Measurements from ENCODE around the gene CCDC112. TPM values are rescaled to one million over a fixed set of nuclear protein-coding genes. Genes with fewer than 3 reads are reported as not detected.

Gene CCDC112
- total and polyA plus RNA-seq, 2 experiments from 2014 or later, result 18.1 to 48.2 TPM

GRCh38 chr5:115260248-115260647, 36.2 kb downstream of the CCDC112 start:
- Mint-ChIP-seq H3K4me1 (peaks cover 24% of the 10 kb centered on the region), H3K9me3 (no peaks in the 10 kb centered on the region), H3K4me3 (no peak overlapping the region), H3K27ac (no peak overlapping the region), H3K27me3 (ENCODE audit: insufficient read depth, low read depth, poor library complexity) (peaks cover 5% of the 10 kb centered on the region), H3K36me3 (ENCODE audit: low read depth) (no peaks in the 10 kb centered on the region)
- Histone ChIP-seq H3K9me2 (ENCODE audit: insufficient read depth) (no peaks in the 10 kb centered on the region), H3K4me3 (no peak overlapping the region), H3K27me3 (ENCODE audit: insufficient read depth) (no peaks in the 10 kb centered on the region), H3K4me2 (no peak overlapping the region), H3F3A (replicated peaks; ENCODE audit: low read depth) (no peaks in the 10 kb centered on the region), H4K20me1 (replicated peaks; ENCODE audit: insufficient read depth) (no peaks in the 10 kb centered on the region; the same call in 1 of the 2 replicates), H3K36me3 (ENCODE audit: insufficient read depth) (no peaks in the 10 kb centered on the region), H3K4me1 (ENCODE audit: insufficient read depth) (peaks cover 8% of the 10 kb centered on the region; the same call in 1 of the 2 replicates), H3K79me2 (replicated peaks; ENCODE audit: insufficient read depth) (peaks cover 70% of the 10 kb centered on the region), H3K27ac (ENCODE audit: low read depth) (no peak overlapping the region), H2AFZ (no peak overlapping the region)
- ATAC-seq, result no peak
- no peak for DNase-seq (ENCODE audit: low spot score)
- no peak for TF ChIP-seq STAT1 (IDR thresholded peaks at IDR 0.05; ENCODE audit: unreplicated experiment)
- TF ChIP-seq EZH2 (IDR thresholded peaks at IDR 0.05; ENCODE audit: low read depth, unreplicated experiment), result no peak
- no peak for TF ChIP-seq ZNF462 (CRISPR knock-in tag; IDR thresholded peaks at IDR 0.05)
- TF ChIP-seq, protein P1, sequence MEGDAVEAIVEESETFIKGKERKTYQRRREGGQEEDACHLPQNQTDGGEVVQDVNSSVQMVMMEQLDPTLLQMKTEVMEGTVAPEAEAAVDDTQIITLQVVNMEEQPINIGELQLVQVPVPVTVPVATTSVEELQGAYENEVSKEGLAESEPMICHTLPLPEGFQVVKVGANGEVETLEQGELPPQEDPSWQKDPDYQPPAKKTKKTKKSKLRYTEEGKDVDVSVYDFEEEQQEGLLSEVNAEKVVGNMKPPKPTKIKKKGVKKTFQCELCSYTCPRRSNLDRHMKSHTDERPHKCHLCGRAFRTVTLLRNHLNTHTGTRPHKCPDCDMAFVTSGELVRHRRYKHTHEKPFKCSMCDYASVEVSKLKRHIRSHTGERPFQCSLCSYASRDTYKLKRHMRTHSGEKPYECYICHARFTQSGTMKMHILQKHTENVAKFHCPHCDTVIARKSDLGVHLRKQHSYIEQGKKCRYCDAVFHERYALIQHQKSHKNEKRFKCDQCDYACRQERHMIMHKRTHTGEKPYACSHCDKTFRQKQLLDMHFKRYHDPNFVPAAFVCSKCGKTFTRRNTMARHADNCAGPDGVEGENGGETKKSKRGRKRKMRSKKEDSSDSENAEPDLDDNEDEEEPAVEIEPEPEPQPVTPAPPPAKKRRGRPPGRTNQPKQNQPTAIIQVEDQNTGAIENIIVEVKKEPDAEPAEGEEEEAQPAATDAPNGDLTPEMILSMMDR (conservative IDR thresholded peaks at IDR 0.05; ENCODE audit: low read depth in 2 of 2), result no peak
- TF ChIP-seq, protein P2, sequence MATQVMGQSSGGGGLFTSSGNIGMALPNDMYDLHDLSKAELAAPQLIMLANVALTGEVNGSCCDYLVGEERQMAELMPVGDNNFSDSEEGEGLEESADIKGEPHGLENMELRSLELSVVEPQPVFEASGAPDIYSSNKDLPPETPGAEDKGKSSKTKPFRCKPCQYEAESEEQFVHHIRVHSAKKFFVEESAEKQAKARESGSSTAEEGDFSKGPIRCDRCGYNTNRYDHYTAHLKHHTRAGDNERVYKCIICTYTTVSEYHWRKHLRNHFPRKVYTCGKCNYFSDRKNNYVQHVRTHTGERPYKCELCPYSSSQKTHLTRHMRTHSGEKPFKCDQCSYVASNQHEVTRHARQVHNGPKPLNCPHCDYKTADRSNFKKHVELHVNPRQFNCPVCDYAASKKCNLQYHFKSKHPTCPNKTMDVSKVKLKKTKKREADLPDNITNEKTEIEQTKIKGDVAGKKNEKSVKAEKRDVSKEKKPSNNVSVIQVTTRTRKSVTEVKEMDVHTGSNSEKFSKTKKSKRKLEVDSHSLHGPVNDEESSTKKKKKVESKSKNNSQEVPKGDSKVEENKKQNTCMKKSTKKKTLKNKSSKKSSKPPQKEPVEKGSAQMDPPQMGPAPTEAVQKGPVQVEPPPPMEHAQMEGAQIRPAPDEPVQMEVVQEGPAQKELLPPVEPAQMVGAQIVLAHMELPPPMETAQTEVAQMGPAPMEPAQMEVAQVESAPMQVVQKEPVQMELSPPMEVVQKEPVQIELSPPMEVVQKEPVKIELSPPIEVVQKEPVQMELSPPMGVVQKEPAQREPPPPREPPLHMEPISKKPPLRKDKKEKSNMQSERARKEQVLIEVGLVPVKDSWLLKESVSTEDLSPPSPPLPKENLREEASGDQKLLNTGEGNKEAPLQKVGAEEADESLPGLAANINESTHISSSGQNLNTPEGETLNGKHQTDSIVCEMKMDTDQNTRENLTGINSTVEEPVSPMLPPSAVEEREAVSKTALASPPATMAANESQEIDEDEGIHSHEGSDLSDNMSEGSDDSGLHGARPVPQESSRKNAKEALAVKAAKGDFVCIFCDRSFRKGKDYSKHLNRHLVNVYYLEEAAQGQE (IDR thresholded peaks at IDR 0.05; ENCODE audit: unreplicated experiment), result no peak
- no peak for TF ChIP-seq EZH2phosphoT487 (IDR thresholded peaks at IDR 0.05; ENCODE audit: unreplicated experiment)

All from GM23338 (cell line).